Stimulated activated CD4-positive, alpha-beta T cell treated with anti-CD3 and anti-CD28 coated beads, Interleukin-4, amount 100 ng/mL, for 48 hours (primary cell): ENCODE results near the gene IGSF6.
A peak's percentile ranks its signal among the peaks of the same experiment; 100 is the strongest.

Experiments used
- DNase-seq, 2 donors: peaks; one replicate each; pipeline ENCODE4 v3.0.0-alpha.2; 2020; ENCODE audit warnings: low read depth in 2 of 2

The IGSF6 gene

DNA sequence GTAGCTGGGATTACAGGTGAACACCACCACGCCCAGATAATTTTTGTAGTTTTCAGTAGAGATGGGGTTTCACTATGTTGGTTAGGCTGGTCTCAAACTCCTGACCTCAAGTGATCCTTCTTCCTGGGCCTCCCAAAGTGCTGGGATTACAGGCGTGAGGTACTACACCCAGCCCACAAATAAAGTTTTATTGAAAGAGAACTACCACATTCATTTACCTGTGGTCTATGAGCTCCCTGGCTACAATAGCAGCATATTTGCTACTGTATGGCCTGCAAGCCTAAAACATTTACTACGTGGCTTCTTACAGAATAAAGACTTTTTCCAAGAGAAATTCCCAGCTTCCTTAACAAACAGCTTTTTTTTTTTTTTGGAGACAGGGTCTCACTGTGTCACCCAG lies 49.6 kb downstream of the IGSF6 start:
- no peak for DNase-seq

DNA sequence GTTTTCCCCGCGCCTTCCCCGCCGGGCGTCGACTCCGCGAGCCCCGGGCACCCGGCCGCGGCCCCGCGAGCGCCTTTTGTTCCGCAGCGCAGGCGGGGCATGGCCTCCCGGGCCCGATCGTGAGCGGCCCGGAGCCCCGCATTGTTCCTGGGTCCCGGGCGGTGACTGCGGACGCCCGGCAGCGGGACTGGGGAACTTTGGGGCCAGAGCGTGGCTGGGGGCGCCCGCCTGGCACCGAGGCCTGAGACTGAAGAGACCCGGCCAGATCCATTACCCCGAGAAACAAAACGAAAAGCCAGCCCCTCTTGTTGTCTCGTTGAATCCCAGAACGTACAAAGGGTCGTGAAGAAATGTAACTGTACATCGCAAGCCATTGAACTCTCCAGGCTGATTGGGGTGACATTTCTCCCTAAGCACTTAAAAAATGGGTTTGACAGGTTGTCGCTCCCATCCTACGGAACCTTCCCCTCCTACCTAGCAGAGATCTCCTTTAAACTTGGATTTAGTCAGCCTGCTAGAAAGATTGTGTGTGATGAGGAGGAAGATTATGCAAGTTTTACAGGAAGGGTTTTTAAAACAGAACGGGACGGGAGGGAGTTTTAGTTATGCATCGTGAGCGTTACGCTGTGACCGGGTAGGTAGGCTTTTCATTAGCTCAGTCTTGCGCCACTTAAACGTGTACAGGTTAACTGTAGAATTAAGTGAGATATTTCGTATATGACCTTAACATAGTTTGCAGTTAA lies 52.2 kb downstream of the IGSF6 start:
- no peak for DNase-seq

DNA sequence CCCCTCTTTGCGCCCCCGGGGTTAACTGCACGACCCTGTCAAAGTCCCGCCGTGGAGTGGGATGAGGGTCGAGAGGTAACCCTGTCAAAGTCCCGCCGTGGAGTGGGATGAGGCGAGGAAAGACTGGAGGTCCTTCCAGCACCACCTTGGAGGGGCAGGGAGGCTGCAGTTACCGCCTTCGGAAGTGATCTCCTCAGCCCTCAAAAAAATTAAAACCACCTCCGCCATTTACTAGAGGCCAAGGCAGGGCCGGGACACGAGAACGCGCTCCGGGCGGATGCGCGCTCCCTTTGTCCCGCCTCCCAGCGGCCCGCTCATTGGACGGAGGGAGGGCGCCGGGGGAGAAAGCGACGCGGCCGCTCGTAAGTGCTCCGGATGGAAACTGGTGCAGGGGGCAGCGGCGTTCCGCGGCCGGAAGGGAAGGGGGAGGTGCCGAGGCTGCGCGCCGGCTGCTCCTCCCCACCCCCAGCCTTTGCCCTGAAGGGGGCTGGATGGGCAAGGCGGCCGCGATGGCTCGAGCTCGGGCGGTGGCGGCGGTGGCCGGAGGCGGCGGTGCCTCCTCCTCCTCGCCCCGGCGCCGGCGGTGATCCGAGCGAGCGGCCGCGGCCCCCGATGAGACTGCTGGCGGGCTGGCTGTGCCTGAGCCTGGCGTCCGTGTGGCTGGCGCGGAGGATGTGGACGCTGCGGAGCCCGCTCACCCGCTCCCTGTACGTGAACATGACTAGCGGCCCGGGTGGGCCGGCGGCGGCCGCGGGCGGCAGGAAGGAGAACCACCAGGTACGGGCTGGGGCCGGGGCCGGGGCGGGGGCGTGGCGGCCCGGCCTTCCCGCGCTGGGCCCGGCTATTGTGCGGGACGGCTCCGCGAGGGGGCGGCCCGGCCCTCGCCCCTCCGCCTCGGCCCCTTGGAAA lies 53.0 kb downstream of the IGSF6 start, which contains the start of gene METTL9:
METTL9 (plus strand) TSS at position 456 of the 909 bp plus-strand sequence; CDS start at position 613, 157 bp downstream.
- peak; percentile 90 to 92 for DNase-seq

DNA sequence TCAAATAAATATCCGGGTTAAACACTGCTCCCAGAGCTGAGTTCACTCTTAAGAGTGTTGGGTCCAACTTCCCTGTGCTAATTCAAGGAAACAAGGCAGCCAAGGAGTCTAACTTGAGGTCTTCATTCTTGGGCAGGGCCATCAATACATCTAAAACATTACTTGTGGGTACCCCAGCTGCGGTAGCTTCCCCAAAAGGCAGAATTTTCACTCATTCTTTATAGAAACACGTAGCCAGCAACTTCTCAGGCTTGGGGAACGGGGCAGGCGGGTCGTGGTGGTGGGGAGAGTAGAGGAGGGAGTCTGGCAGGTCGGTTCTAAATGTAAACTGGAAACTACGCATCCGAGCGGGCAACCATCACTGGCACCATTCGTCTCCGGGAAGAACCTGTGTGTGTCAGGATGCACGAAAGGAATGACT lies 53.7 kb downstream of the IGSF6 start:
- DNase-seq: peak in 1 of 2 donors; percentile 25

DNA sequence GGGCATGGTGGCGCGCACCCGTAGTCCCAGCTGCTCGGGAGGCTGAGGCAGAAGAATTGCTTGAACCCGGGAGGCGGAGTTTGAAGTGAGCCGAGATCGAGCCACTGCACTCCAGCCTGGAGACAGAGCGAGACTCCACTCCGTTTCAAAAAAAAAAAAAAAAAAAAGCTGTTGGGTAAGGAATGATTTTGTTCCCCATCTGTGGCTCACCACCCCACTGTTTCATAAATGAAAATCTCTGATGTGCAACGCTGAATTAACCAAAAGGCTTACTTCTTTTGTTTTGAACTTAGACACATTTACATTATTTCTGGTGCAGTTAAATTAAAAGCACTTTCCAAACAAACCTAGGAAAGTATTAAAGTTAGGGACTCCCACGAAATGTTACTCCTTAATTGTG lies 54.2 kb downstream of the IGSF6 start:
- no peak for DNase-seq

GRCh38 chr16:21597561-21598030 lies 54.8 kb downstream of the IGSF6 start:
- DNase-seq: no peak

DNA sequence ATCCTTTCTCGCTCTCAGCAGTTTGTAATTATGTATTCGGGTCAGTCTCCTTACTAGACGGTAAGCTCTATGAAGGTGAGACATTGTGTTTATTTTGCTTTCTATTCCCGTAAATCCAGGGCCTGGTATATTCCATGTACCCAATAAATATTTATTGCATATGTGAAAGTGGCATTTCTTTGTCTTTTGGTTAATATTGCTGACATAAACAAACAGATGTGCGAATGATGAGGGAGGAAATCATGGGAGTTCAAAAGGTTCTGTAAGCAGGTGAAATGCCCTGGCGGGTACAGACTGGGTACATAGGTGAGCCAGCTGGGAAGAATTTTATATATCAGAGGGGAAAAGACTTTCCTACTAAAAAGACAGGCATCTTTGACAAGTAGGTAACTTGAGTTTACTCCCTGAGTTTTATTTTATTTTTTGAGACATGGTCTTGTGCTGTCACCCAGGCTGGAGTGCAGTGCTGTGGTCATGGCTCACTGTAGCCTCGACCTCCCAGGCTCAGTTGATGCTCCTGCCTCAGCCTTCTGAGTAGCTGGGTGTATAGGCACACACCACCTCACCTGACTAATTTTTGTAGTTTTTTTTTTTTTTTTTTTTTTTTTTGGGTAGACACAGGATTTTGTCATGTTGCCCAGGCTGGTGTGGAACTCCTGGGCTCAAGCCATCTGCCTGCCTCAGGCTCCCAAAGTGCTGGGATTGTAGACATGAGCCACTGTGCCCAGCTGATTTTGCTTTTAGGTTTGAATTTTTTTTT lies 58.7 kb downstream of the IGSF6 start:
- no peak for DNase-seq

- no peak for DNase-seq
These were observed 60.2 kb downstream of the IGSF6 start for GRCh38 chr16:21592191-21592590.

GRCh38 chr16:21590796-21591195 lies 61.6 kb downstream of the IGSF6 start:
- DNase-seq: no peak

GRCh38 chr16:21590287-21590686 lies 62.1 kb downstream of the IGSF6 start:
- no peak for DNase-seq

DNA sequence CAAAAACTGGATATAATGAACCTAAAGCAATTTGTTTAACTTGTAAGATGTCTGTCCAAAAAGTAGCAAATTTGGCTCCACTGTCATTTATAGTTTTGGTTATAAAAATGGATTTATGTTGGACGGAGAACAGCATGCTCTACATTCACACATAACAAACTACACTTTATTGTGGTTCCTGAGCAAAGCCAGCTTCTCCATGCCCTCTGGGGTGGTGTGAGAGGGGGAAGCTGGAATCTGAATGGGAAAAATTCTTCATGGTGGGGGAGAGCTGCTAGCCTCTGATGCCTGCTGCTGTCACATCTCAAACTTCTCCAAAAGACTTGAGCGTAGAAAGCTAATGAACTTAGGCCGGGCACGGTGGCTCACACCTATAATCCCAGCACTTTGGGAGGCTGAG lies 62.9 kb downstream of the IGSF6 start:
- DNase-seq: no peak
